Left hindlimb (tissue), 1 donor: ENCODE measurements around the gene KLHL40.

Source experiments
- DNase-seq: peaks from one replicate; pipeline ENCODE4 v3.0.0-alpha.2; 2018

Gene KLHL40

GRCh38 chr3:42728056-42728455, 42.7 kb downstream of the KLHL40 start:
- DNase-seq: no peak

- no peak for DNase-seq
These were observed 43.5 kb downstream of the KLHL40 start for GRCh38 chr3:42728668-42729364.

GRCh38 chr3:42729404-42730145, 44.2 kb downstream of the KLHL40 start:
- no peak for DNase-seq

- no peak for DNase-seq
These were observed 45.0 kb downstream of the KLHL40 start for GRCh38 chr3:42730294-42730693.

- no peak for DNase-seq
These were observed 45.5 kb downstream of the KLHL40 start for GRCh38 chr3:42730706-42731420.

GRCh38 chr3:42731476-42732195, 46.3 kb downstream of the KLHL40 start:
- no peak for DNase-seq

GRCh38 chr3:42732196-42732828, 47.0 kb downstream of the KLHL40 start:
- no peak for DNase-seq

- no peak for DNase-seq
These were observed 47.6 kb downstream of the KLHL40 start for GRCh38 chr3:42732829-42733459.

GRCh38 chr3:42733501-42734262, 48.3 kb downstream of the KLHL40 start:
- no peak for DNase-seq

GRCh38 chr3:42734263-42734860, 49.0 kb downstream of the KLHL40 start:
- no peak for DNase-seq

- DNase-seq: no peak
These were observed 49.7 kb downstream of the KLHL40 start for GRCh38 chr3:42735019-42735418.

GRCh38 chr3:42735615-42736014, 50.3 kb downstream of the KLHL40 start:
- DNase-seq: no peak

- no peak for DNase-seq
These were observed 50.7 kb downstream of the KLHL40 start for GRCh38 chr3:42736081-42736480.

- DNase-seq: no peak
These were observed 51.2 kb downstream of the KLHL40 start for GRCh38 chr3:42736531-42736930.

GRCh38 chr3:42739401-42740158, 54.2 kb downstream of the KLHL40 start:
- no peak for DNase-seq

- DNase-seq: no peak
These were observed 56.5 kb downstream of the KLHL40 start for GRCh38 chr3:42741796-42742195.
